Cardiac septum (tissue), 1 donor: ENCODE data around the gene ZKSCAN4. TPM values are rescaled to one million over a fixed set of nuclear protein-coding genes. Genes with fewer than 3 reads are reported as not detected.

Experiments
- DNase-seq: peaks from one replicate; pipeline ENCODE4 v3.0.0-alpha.2; 2020; ENCODE audit warnings: low spot score
- intact Hi-C: fragments of 100-400 bp; cut with DNase I; formaldehyde crosslinking; loops from one replicate; pipeline ENCODE4 v1.14.0; 2022
- total RNA-seq: library from RNA; stranded (reverse); fragmentation: NEBNext Ultra II Directional; extraction: Animal tissue kit (Norgen Biotek cat#: 25700); gene quantifications from one replicate; pipeline ENCODE4 v1.2.1, GENCODE V29; 2021
- donor health status: DM: no; HTN: no; CAD: no.

ZKSCAN4 gene
- total RNA-seq, 1 donor from 2014 or later = 2.4 TPM

DNA sequence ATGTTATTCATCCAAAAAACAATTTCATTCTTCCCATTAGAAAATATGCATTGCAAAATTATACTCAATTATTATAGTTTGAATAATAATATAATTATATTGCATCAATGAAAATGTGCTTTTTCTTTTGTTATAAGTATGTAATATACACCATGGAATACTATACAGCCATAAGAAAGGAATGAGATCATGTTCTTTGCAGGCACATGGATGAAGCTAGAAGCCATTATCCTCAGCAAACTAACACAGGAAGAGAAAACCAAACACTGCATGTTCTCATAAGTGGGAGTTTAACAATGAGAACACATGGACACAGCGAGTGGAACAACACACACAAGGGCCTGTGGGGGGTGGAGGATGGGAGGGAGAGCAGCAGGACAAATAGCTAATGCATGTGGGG lies 5.0 kb upstream of the ZKSCAN4 start:
- intact Hi-C loops = loop anchor here (10.0 kb wide), 1 partner anchor 122 kb away; no protein-coding TSS in a partner anchor
- DNase-seq = no peak

DNA sequence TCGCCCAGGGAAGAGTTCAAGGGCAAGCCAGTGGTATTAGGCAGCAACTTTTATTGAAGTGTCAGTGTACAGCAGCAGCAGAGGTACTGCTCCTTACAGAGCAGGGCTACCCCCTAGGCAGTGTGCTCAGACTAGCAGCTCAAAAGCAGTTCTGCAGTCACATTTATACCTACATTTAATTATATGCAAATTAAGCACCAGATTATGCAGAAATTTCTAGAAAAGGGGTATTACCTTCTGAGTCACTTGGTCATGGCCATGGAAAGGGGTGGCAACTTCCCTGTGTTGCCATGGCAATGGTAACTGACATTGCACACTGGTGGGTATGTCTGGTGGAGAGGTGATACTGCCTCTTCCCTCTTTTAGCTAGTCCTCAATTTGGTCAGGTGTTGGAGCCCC lies 2.1 kb upstream of the ZKSCAN4 start:
- intact Hi-C loops = loop anchor here (5.0 to 10.0 kb wide), 2 partner anchors 103 to 119 kb away; no protein-coding TSS in a partner anchor

DNA sequence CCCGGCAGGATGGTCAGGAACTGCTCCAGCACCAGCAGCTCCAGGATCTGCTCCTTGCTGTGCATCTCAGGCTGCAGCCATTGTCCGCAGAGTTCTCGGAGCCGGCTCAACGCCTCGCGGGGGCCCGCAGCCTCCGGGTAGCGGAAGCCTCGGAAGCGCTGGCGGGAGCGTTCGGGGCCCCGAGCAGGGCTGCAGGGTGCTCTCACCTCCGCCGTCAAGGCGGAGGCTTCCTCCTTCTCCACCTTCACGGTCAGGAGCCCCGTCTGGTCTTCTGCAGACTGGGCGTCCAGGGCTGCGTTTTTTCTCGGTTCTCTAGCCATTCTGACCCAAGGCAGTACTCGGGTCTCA lies 434 bp downstream of the ZKSCAN4 start:
- intact Hi-C loops = loop anchor here (2.0 to 10.0 kb wide), 3 partner anchors 33 to 117 kb away; no protein-coding TSS in a partner anchor
- DNase-seq = no peak

More for the DNA sequence above, 2.1 kb upstream of the ZKSCAN4 start:
- DNase-seq = no peak

DNA sequence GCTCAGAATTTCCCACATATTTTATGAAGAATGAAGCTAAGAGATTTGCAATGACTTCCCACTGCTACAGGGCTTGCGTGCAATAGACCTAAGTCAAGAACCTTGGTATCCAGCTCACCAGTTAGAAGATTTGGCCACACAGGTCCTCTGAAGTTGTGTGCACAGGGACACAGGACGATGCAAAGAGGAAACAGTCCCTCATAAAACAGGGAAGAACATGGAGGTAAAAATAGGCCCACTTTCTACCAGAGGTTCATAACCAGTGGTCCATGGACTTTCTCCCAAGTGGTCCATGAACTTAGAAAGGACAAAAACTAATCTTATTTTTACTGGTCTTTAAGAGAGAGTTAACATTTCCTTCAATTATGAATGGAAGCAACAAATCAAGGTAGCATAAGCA lies 1.3 kb downstream of the ZKSCAN4 start:
- no peak for DNase-seq
- intact Hi-C loops = loop anchor here (5.0 to 10.0 kb wide), 2 partner anchors 107 to 116 kb away; no protein-coding TSS in a partner anchor

DNA sequence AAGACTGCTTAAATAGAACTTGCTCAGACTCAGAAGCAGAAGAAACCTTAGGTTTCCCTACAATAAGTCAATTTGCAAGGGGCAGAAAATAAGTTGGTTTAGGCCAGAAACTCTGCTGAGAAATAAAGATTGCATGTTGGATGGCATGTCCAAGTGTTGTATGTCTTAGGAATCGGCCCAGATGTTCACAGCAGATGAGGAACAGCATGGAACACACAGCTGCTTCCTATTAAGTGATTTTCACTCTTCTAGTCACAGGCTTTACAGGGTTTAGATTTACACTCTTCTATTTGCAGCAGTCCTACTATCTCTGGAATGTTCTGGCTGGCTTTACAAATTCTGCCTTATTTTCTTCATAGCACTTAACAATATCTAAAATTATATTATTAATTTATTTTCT lies 3.2 kb downstream of the ZKSCAN4 start:
- no peak for DNase-seq
- intact Hi-C loops = no loop called here

DNA sequence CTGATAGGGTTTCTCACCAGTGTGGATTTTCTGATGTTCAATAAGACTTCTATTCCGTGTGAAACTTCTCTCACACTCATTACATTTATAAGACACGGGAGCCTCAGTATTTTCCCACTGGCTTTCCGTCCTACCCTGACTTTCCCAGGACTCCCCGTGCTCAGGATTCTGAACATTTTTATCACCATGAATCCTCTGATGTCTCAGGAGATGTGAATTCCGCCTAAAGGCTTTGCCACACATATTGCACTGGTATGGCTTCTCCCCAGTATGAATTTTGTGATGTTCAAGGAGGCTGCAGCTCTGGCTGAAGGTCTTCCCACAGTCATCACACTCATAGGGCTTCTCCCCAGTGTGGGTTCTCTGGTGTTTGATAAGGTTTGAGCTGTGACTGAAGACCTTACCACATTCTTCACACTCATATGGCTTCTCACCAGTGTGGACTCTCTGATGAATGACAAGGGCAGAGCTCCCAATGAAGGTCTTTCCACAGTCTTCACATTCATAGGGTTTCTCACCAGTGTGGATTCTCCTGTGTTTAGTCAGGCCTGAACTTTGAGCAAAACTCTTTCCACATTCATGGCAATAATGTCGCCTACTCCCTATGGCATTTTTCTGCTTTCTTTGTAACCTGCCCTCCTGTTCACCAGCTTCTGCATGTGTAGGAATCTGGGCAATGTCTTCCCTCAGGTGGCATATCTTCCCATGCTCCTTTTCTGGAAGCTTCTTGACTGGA lies 6.7 kb downstream of the ZKSCAN4 start:
- DNase-seq = no peak
- intact Hi-C loops = no loop called here

DNA sequence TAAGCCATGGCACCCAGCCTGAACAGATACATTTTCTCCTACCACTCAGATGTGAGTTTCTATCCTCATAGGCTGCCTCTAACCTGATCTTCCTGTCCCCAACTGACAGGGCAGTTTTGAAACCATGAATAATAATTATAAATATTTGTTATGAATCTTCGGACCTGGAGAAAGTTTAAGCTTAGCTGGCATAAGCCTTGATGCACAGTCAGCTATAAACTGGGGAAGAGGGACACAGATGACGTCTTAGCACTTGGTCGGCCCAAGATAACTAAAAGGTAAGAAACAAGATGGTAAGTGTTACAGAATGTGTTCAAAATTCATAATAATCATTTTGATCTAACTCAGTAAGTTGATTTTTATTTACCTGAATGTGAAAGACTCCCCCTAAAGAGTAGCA lies 8.1 kb downstream of the ZKSCAN4 start:
- intact Hi-C loops = no loop called here
- DNase-seq = no peak

DNA sequence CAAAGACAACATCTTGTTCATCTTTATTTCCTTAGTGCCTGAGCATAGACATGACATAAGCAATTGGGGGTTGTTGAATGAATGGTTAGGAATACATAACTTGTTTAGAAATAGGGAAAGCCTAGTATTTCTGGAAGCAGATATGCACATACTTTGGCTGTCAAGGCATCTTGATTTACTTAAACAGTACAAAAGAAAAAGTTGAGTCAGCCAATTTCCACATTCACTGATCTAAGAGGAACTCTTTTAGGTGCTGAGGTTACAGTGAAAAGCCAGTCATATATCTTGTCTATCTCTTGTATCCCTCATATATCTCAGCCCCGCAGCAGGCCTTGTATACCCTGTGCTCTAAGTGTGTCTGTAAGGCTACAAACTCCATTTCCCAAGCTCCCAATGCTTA lies 11.6 kb downstream of the ZKSCAN4 start:
- intact Hi-C loops = no loop called here
- no peak for DNase-seq

DNA sequence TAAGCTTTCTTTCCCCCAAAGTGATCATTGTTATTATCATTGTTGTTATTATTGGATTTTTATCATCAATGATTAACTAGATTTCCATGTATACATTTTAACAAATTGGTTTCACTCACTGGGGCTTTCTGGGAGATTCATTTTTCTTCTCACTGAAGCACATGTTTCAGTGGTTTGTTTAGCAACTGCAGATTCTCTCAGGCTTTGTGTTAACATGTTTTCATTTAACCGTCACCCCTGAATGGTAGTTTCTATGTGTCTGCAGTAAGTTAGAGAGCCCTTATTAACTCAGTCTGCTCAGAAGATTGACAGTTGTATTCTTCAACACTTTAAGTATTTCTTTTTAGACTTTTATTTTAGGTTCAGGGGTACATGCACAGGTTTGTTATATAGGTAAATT lies 12.4 kb downstream of the ZKSCAN4 start:
- intact Hi-C loops = no loop called here
- DNase-seq = no peak

DNA sequence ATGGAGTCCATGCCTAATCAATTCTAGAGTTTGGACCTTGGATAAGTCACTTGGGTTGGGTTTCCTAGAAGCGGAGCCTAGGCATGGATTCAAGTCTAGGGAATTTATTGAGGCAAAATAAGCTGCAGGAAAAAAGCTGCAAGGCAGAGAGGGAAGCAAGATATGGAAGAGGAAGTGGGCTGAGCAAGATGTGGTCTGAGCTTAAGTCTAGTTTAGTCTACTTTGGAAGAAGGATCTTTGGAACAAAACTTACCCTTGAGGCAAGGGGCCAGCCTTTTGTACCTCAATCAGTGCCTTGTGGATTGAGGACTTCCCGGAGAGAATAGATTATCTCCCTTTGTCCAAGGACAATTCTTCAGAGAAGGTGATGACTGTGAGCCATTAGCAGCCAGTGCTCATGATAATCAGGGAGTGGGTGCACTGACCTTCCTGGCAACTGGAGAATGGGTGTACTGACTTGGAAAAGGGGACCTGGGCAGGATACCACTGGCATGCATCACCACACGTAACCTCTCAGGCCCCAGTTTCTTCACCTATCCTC lies 16.1 kb downstream of the ZKSCAN4 start:
- intact Hi-C loops = no loop called here
- DNase-seq = no peak

DNA sequence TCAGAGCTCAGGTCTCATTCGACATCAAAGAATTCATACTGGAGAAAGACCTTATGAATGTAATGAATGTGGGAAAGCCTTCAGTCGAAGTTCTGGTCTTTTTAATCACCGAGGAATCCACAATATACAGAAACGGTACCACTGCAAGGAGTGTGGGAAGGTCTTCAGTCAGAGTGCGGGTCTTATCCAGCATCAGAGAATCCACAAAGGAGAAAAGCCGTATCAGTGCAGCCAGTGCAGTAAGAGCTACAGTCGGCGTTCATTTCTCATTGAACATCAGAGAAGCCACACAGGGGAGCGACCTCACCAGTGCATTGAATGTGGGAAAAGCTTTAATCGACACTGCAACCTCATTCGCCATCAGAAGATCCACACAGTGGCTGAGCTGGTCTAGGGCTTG lies 19.3 kb downstream of the ZKSCAN4 start:
- intact Hi-C loops = no loop called here
- DNase-seq = no peak

DNA sequence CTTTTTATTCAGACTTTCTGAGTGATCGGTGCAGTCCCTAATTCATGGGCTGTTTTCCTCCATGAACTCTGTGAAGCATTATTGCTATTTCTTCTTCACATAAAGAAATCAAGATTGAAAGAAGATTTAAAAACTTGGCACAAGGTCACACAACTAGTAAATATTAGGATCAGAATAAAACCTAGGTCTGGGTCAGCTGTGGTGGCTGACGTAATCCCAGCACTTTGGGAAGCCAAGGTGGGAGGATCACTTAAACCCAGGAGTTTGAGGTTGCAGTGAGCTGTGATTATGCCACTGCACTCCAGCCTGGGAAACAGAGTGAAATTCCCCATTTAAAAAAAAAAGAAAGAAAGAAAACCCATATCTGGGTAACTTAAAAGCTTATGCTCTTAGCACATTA lies 25.6 kb downstream of the ZKSCAN4 start:
- no peak for DNase-seq
- intact Hi-C loops = loop anchor here (10.0 kb wide), 1 partner anchor 128 kb away; no protein-coding TSS in a partner anchor

DNA sequence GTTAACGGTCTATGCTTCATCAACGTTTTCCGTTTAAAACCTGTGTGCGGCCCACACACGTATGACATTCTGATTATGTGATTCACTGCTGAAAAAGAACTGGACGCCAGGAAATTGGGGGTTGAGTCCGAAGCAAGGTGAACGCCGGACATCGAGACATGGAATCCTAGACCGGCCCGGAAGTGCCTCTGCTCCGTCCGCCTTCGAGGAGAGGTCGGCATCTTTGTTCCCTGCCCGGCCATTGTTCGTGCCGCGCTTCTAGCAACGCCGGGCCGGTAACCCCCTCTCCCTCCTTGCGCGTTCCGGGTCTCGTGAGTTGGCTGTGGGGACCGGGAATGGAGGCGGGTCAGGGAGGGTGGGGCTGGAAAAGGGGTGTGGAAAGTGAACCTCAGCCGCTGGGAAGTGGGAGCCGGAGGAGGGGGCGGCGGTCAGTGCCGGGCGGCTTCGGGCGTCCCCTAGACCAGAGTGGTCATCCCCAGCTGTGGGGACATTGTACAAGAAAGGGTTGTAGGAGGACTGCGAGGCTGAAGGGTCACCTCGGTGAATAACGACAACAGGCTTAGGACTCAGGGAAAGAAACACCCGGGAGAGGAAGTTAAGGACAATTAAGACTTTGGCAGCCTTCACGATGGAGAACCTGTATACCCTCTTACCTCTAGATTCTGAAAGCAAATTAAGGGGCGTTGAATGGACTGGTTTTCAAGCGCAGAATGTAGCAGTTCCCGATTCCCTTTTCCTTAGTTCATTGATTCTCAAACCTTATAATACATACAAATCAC lies 26.8 kb downstream of the ZKSCAN4 start, which contains the start of gene ZSCAN9:
TSS of gene ZSCAN9 (plus strand) at position 220 of the 779 bp plus-strand sequence. CDS start 1,810 bp downstream, outside the sequence.
- intact Hi-C loops = loop anchor here (2.0 to 10.0 kb wide), 2 partner anchors 84 to 130 kb away; partner anchors contain the start of gene ZKSCAN8
- peak; percentile 92 for DNase-seq

DNA sequence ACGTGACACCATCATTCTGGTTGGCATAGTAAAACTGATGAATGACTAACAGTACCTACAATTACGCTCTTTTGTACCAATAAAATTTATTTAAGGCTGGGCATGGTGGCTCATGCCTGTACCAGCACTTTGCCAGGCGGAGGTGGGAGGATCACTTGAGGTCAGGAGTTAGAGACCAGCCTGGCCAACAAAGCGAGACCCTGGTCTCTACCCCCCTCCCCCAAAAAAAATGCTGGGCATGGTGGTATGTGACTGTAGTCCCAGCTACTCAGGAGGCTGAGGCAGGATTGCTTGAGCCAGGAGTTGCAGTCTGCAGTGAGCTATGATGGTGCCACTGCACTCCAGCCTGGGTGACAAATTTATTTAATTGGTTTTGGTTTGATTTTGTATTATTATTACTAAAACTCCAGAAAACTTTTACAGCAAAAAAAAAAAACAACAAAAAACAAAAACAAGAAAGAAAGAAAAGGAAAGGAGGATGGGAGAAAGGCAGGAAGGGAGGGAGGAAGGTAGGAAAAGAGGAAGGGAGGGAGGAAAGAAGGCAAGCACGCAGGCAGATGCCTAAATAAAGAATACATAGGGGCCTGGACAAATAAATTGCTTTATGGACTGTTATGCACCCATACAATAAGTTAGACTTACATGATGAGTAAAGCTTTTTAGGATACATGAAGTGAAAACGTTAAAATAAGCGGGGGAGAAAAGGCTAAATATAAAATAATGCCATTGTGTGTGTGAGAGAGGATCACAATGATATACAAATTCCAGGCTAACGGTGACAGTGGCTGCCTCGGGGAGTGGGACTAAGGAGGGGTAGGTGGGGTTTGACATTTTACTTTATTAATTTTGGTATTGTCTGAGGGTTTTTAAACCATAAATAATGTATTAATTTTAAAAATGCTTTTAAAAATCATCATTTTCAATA lies 27.7 kb downstream of the ZKSCAN4 start:
- intact Hi-C loops = loop anchor here (2.0 to 10.0 kb wide), 2 partner anchors 84 to 130 kb away; partner anchors contain the start of gene ZKSCAN8
- DNase-seq = no peak

DNA sequence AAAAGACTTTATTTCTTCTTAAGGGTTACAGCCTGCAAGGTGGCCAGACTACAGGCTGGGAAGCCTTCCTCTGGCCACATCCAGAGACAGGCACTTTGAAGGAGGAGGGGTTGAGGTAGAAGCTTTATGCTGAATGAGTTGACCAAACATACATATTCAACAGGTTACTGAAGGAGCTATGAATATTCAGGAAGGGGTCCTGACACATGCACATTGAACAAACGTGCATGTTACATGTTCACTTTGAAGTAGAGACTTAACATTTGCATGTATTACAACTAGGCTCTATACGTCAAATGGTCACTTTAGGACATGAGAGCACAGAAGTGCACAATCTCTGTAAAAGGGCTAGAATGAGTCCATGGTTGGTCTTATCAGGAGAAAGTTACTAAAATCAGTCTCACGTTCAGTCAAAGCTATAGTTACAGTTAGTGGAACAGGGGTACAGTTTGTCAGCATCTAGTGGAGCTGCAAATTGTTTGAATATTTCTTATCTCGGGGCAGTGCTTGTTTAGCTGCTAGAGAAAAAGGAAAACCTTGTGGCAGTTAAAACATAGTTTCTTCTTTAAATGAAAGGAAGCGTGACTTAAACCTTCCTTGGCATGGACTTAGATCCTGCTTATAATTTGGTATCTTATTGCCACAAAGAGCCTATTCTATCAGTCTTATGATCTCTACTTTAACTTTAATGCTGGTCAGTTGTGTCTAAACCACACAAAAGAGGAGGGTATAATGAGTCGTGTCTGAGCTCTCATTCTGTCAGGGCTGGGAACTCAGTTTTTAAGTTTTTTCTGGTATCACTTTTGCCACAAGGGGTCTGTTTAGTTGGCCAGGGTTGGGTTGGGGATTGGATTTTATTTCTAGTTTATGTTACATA lies 31.6 kb downstream of the ZKSCAN4 start:
- intact Hi-C loops = loop anchor here (10.0 kb wide), 1 partner anchor 134 kb away; no protein-coding TSS in a partner anchor
- DNase-seq = no peak

DNA sequence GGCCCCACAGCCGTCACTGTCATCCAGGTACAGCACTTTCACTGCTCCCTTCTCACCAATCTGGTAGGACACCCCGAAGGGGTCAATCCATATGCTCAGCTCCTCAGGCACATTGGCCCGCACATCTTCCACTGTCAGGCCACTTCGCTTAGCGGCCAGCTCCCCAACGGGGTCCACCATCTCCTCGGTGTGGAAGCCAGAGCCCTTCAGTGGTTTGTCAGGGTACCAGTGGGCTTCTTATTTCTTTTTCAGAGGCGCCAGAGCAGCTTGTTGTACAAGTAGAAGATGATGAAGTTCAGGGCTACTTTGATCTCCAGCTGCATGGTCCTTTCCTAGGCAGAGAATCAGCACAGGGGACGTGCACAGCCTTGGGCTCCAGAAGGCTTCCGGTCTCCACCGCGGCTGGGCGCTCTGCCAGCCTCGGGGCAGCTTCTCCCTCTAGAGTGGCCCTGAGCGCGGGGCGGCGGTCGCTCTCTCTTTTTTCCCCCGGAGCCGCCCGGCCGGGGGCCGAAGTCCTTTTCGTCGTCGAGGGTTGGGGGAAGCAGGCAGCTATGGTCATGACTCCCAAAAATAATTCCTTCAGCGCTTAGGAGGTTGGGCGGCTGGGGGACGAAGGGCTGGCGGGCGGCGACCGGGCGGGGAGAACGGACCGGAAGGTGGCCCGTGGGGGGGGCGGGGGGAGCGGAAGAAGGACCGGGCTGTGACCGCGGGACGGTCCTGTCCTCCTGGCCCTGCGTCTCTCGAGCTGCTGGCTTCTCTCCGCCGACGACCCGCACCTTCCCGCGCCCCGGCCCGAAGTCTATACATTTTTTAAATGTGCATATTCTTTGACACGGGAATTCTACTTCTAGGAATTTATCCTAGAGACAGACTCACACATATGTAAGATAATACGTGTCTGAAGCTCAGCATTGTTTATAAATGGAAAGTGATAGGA lies 33.5 kb downstream of the ZKSCAN4 start:
- peak; percentile 89 for DNase-seq
- intact Hi-C loops = loop anchor here (2.0 kb wide), 1 partner anchor 34 kb away; the partner anchor contains the start of gene ZKSCAN4

DNA sequence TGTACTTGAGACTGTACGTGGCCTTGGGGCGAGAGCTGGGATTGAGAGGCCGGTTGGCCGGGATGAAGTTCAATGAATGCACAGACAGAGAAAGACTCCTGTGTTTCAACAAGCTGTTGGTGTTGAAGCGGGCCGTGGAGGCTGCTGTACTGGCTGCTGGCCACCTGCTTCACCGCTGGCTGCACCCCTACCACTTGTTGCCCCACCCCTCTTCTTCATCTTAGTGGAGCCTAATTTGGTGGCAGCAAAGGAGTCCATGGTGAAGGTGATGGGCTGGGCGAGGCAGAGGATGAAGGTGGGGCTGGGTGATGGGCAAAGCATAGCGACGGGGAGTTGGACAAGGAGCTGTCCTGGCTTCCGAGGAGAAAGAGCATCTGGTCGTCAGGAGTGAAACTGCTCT lies 34.2 kb downstream of the ZKSCAN4 start:
- intact Hi-C loops = loop anchor here (2.0 kb wide), 1 partner anchor 35 kb away; the partner anchor contains the start of gene ZKSCAN4

More for the DNA sequence above, 34.2 kb downstream of the ZKSCAN4 start:
- no peak for DNase-seq
